HL-60/S4 treated with retinoic acid at 250 ng/mL for 4 days and 3 days (cell line): ENCODE measurements around the gene MAP7.

Experiments
- in situ Hi-C: fragments of 300-500 bp; cut with MboI; formaldehyde crosslinking; loops from 2 replicates; pipeline ENCODE4 v1.7.0; 2022; ENCODE audit warnings: low sequenced_read_pairs

MAP7 gene

GRCh38 chr6:136426627-136427377, 123.4 kb downstream of the MAP7 start:
- in situ Hi-C loops = no loop called here

GRCh38 chr6:136425793-136426192, 124.4 kb downstream of the MAP7 start:
- in situ Hi-C loops = no loop called here

GRCh38 chr6:136424901-136425300, 125.3 kb downstream of the MAP7 start:
- in situ Hi-C loops = no loop called here

GRCh38 chr6:136424450-136424849, 125.8 kb downstream of the MAP7 start:
- in situ Hi-C loops = no loop called here

GRCh38 chr6:136421537-136422158, 128.6 kb downstream of the MAP7 start:
- in situ Hi-C loops = no loop called here

- in situ Hi-C loops = no loop called here
Measured at GRCh38 chr6:136420853-136421252, 129.4 kb downstream of the MAP7 start.

GRCh38 chr6:136415351-136416007, 134.7 kb downstream of the MAP7 start:
- in situ Hi-C loops = no loop called here

- in situ Hi-C loops = no loop called here
Measured at GRCh38 chr6:136412410-136412809, 137.8 kb downstream of the MAP7 start.

GRCh38 chr6:136411453-136412354, 138.5 kb downstream of the MAP7 start:
- in situ Hi-C loops = no loop called here

GRCh38 chr6:136411025-136411325, 139.2 kb downstream of the MAP7 start:
- in situ Hi-C loops = no loop called here

- in situ Hi-C loops = no loop called here
Measured at GRCh38 chr6:136410201-136411024, 139.8 kb downstream of the MAP7 start.

- in situ Hi-C loops = no loop called here
Measured at GRCh38 chr6:136409597-136409996, 140.6 kb downstream of the MAP7 start.

- in situ Hi-C loops = no loop called here
Measured at GRCh38 chr6:136408204-136408603, 142.0 kb downstream of the MAP7 start.

GRCh38 chr6:136405420-136406029, 144.7 kb downstream of the MAP7 start:
- in situ Hi-C loops = no loop called here

GRCh38 chr6:136404627-136405419, 145.4 kb downstream of the MAP7 start:
- in situ Hi-C loops = no loop called here

- in situ Hi-C loops = no loop called here
Measured at GRCh38 chr6:136404007-136404406, 146.2 kb downstream of the MAP7 start.

- in situ Hi-C loops = no loop called here
Measured at GRCh38 chr6:136403110-136403980, 146.9 kb downstream of the MAP7 start.

- in situ Hi-C loops = no loop called here
Measured at GRCh38 chr6:136401749-136402148, 148.5 kb downstream of the MAP7 start.
